Gastroesophageal sphincter (tissue), 2 donors: Measurements from ENCODE around the gene TRHDE.

Experiments
- EP300 ChIP-seq: sonication (generic); formaldehyde crosslinking; IDR thresholded peaks from one replicate; pipeline ENCODE4 v1.6.1; 2017; ENCODE audit warnings: antibody characterized with exemption, mild to moderate bottlenecking
- POLR2A ChIP-seq, 2 donors: fragments of 450-650 bp; IDR thresholded peaks; one replicate each; pipeline ENCODE4 v1.6.1; 2017; ENCODE audit warnings: antibody characterized with exemption in 2 of 2, mild to moderate bottlenecking in 2 of 2, moderate library complexity in 1 of 2

DNA sequence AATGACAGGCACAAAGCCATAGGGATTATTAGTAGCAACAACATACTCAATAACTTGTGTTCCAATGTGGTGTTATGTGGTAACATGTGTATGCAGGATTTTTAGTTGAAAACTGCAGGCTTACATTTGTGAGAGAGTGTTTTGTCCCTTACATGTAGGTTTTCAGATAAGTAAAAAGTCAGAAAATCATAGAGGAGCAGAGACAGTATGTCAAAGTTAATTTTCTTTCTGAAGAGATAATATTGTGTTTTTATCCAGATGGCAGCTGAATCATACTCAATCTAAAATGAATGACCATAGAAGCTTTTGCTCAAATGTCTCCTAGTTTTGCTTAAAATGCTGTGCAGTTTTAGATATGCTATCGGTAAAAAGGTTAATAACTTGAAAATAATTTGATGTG, 277.0 kb downstream of the TRHDE start:
- TF ChIP-seq POLR2A (IDR thresholded peaks at IDR 0.05) = no peak
- no peak for TF ChIP-seq EP300
